ENCODE measurements around the gene SGPL1. TPM values are rescaled to one million over a fixed set of nuclear protein-coding genes. Genes with fewer than 3 reads are reported as not detected.

SGPL1 gene
- total RNA-seq, 4 donors from 2014 or later = 34.2 to 47.1 (median 43.1) TPM

DNA sequence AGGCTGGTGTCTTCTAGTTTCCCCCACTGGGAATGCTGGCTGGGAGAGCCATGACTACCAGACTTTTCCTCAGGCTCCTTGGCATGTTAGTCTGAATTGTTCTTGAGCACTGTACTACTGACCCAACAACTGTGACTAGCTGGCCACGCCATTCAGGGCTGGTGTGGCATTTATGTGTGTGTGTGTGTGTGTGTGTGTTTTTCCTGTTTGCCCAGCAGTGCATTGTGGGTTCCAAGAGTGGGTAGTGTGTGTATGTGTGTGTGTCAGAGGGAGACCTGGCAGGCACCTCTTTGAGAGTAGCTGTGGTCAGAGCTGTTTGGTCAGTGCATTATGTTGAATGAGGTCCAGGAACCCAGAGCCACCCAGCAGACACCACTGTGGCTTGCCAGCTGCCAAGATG is 63.5 kb downstream of the SGPL1 start:
- no peaks in the 10 kb centered on the region for H3K9me3 ChIP-seq
- peaks cover 0 to 5% (median 0%) of the 10 kb centered on the region in 3 donors for H3K4me1 ChIP-seq
- DNase-seq = no peak
- no peak overlapping the region for H3K4me3 ChIP-seq
- no peak overlapping the region for H3K27ac ChIP-seq
- WGBS, 2 donors = 33% methylated on average over 1 of the region's 1 CpG; no CpG with 5 or more reads in 1 of the 2 donors
- H3K27me3 ChIP-seq = no peaks in the 10 kb centered on the region
- peaks cover 0 to 92% (median 6%) of the 10 kb centered on the region in 3 donors for H3K36me3 ChIP-seq
- TF ChIP-seq, protein P1, sequence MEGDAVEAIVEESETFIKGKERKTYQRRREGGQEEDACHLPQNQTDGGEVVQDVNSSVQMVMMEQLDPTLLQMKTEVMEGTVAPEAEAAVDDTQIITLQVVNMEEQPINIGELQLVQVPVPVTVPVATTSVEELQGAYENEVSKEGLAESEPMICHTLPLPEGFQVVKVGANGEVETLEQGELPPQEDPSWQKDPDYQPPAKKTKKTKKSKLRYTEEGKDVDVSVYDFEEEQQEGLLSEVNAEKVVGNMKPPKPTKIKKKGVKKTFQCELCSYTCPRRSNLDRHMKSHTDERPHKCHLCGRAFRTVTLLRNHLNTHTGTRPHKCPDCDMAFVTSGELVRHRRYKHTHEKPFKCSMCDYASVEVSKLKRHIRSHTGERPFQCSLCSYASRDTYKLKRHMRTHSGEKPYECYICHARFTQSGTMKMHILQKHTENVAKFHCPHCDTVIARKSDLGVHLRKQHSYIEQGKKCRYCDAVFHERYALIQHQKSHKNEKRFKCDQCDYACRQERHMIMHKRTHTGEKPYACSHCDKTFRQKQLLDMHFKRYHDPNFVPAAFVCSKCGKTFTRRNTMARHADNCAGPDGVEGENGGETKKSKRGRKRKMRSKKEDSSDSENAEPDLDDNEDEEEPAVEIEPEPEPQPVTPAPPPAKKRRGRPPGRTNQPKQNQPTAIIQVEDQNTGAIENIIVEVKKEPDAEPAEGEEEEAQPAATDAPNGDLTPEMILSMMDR (IDR thresholded peaks at IDR 0.05) = no peak
- intact Hi-C loops (cut with DNase I) = loop anchor here (5.0 kb wide), 1 partner anchor 67 kb away; no protein-coding TSS in a partner anchor

DNA sequence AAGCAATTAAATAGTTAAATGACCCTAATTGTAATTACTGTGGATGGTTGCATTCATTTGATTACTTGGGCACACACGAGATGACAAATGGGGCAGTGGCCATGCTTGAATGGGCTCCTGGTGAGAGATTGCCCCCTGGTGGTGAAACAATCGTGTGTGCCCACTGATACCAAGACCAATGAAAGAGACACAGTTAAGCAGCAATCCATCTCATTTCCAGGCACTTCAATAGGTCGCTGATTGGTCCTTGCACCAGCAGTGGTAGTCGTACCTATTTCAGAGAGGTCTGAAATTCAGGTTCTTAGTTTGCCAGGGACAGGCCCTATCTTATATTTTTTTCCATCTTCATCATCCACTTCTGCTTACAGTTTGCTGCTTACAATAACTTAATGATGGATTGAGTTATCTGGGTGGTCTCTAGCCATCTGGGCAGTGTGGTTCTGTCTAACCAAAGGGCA is 64.4 kb downstream of the SGPL1 start:
- H3K4me3 ChIP-seq = no peak overlapping the region
- 3 to 8% methylated on average over 4 of the region's 4 CpGs for WGBS, 2 donors
- no peaks in the 10 kb centered on the region for H3K9me3 ChIP-seq
- no peak for DNase-seq
- no peaks in the 10 kb centered on the region for H3K27me3 ChIP-seq
- TF ChIP-seq POLR2A (IDR thresholded peaks at IDR 0.05) = no peak
- TF ChIP-seq, protein P1 (IDR thresholded peaks at IDR 0.05) = peak; percentile 77 to 96 (median 92)
- intact Hi-C loops (cut with DNase I) = no loop called here
- no peak overlapping the region for H3K27ac ChIP-seq
- peaks cover 0 to 93% (median 6%) of the 10 kb centered on the region in 3 donors for H3K36me3 ChIP-seq
- H3K4me1 ChIP-seq = peaks cover 0 to 5% (median 0%) of the 10 kb centered on the region in 3 donors

DNA sequence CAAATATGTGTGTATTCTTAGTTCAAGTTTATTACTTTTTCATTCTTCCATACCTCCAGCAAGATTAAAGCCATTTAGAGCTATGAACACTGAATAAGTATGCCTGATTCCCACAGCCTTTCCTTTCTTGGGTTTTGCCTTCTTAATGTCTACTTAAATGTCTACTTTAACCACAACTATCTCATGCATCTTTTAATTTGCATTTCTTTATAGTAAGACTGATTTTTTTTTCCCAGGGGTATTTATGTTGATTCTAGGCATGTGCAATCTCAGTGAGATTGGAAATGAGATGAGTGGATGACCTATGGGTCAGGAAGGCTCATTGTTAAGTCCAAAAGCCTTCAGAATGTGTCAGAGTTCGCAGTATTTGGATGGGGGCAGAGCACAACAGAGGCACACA is 69.0 kb downstream of the SGPL1 start:
- H3K4me3 ChIP-seq = no peak overlapping the region
- 100% methylated on average over 1 of the region's 1 CpG; no CpG with 5 or more reads in 1 of the 2 donors for WGBS, 2 donors

DNA sequence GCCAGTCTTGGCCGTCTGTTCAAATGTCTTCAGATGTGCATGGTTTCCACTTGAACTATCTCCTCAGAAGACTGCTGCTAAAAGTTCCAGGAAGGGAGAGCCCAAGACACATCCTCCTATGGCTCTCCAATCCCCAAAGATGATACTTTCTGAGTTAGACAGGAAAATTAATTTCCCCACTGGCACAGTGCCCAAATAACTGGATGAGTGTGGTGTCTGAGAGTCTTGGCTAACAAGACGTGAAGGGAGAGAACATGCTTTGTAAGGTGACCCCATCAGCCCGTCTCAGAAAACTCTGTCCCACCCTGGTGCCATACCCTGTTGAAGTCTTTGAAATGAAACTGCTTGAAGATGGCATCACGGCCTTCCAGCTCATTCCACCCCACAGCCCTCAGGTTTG is 69.7 kb downstream of the SGPL1 start:
- intact Hi-C loops (cut with DNase I) = no loop called here
- TF ChIP-seq POLR2A (IDR thresholded peaks at IDR 0.05) = no peak
- TF ChIP-seq, protein P1 (IDR thresholded peaks at IDR 0.05) = no peak
- peak overlapping the region in 2 of 4 donors; percentile 34 to 36 for H3K27ac ChIP-seq
- DNase-seq = no peak
- 50 to 70% methylated on average over 3 to 4 of the region's 4 CpGs for WGBS, 2 donors
- H3K9me3 ChIP-seq = no peaks in the 10 kb centered on the region
- H3K27me3 ChIP-seq = no peaks in the 10 kb centered on the region
- H3K36me3 ChIP-seq = peaks cover 0 to 48% (median 0%) of the 10 kb centered on the region in 3 donors
- H3K4me3 ChIP-seq = no peak overlapping the region
- peaks cover 7 to 37% (median 11%) of the 10 kb centered on the region in 3 donors for H3K4me1 ChIP-seq

More for the DNA sequence above, 69.0 kb downstream of the SGPL1 start:
- TF ChIP-seq, protein P1 (IDR thresholded peaks at IDR 0.05) = no peak
- TF ChIP-seq POLR2A (IDR thresholded peaks at IDR 0.05) = no peak
- peaks cover 7 to 41% (median 11%) of the 10 kb centered on the region in 3 donors for H3K4me1 ChIP-seq
- no peak for DNase-seq
- no peaks in the 10 kb centered on the region for H3K27me3 ChIP-seq
- intact Hi-C loops (cut with DNase I) = no loop called here
- no peaks in the 10 kb centered on the region for H3K9me3 ChIP-seq
- H3K27ac ChIP-seq = no peak overlapping the region
- peaks cover 0 to 51% (median 0%) of the 10 kb centered on the region in 3 donors for H3K36me3 ChIP-seq

DNA sequence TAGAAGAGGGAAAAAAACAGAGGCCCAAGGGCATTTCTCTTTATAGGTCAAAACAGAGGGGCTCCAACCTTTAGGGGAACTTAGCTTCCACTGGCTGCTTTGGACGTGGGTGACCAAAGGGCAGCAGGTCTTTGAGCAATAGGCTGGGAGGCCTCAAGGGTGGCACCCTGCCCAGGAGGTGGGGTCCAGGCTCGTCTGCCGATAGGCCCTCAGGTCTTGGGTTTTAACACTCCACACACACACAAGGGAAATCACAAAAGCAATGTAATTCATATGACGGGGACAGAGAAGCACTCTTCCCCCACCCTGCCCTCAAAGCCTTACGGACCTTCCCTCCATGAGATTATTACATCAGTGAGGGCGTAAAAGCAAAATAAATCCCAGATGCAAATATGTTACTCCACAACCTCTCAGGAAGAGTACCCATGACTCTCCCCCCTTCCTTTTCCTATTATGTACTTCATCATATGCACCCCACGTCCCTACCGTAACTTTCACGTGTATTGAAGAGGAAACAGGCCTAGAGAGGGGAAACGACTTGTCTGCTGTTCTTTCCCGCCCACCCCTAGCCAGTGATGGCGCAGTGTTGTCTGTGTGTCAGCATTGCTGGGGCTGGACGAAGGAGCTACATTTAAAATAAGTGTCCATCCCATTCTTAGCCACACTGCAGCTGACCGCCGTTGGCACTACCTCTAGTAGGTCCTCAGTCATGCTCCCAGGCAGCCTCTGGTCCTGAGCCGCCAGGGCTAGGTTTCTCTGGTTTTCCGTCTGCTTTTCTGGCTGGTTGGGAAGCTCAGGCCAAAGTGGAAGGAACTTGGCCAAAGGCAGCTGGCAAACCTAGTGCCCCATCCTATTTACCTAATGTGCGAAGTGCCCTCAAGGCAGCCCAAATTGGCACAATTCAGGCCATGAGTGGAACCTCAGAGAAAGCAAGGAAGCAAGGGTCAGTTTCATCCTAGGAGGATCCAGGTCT is 70.5 kb downstream of the SGPL1 start:
- TF ChIP-seq, protein P1 (IDR thresholded peaks at IDR 0.05) = no peak
- no peak for TF ChIP-seq POLR2A (IDR thresholded peaks at IDR 0.05)
- 80 to 87% methylated on average over 12 to 14 of the region's 18 CpGs for WGBS, 2 donors
- H3K27ac ChIP-seq = peak overlapping the region in 2 of 4 donors; percentile 36 to 93
- H3K4me3 ChIP-seq = no peak overlapping the region
- no peaks in the 10 kb centered on the region for H3K27me3 ChIP-seq
- peaks cover 0 to 41% (median 0%) of the 10 kb centered on the region in 3 donors for H3K36me3 ChIP-seq
- no peak for DNase-seq
- intact Hi-C loops (cut with DNase I) = no loop called here
- no peaks in the 10 kb centered on the region for H3K9me3 ChIP-seq
- peaks cover 7 to 42% (median 11%) of the 10 kb centered on the region in 3 donors for H3K4me1 ChIP-seq

Measured in esophagus squamous epithelium (tissue), 5 donors.